MCF 10A (cell line): ENCODE results near the gene SRPRB. TPM values are rescaled to one million over a fixed set of nuclear protein-coding genes. Genes with fewer than 3 reads are reported as not detected.

Source experiments
- BruUV-seq: library from RNA; stranded (reverse); fragments of 400-500 nt; replicated peaks from 2 replicates; lab custom pipeline; 2021; lab: Mats Ljungman, UMichigan
- CTCF ChIA-PET: fragments of 300-600 bp; sonication (Branson Sonifier 250); formaldehyde crosslinking; extraction: SDS; loops from one replicate; lab custom pipeline; 2021; ENCODE audit warnings: antibody characterized with exemption, inconsistent platforms; lab: Yijun Ruan, JAX
- POLR2A ChIA-PET: fragments of 300-600, 350-650 bp; sonication (Branson Sonifier 250); formaldehyde crosslinking; extraction: SDS; loops from one replicate; lab custom pipeline; 2020; ENCODE audit warnings: antibody characterized with exemption, inconsistent platforms; lab: Yijun Ruan, JAX
- DNase-seq: peaks from one replicate; pipeline ENCODE4 v3.0.0-alpha.2; 2018; ENCODE audit not compliant: unreplicated experiment
- H3K27ac Mint-ChIP-seq: one replicate; pipeline ENCODE4 v1.8.0; 2022; ENCODE audit warnings: mild to moderate bottlenecking, low read depth, mixed read lengths; ENCODE audit not compliant: unreplicated experiment
- H3K27me3 Mint-ChIP-seq: one replicate; pipeline ENCODE4 v1.8.0; 2022; ENCODE audit warnings: mixed read lengths; ENCODE audit not compliant: insufficient read depth, unreplicated experiment
- H3K36me3 Mint-ChIP-seq: one replicate; pipeline ENCODE4 v1.8.0; 2022; ENCODE audit warnings: mild to moderate bottlenecking, moderate library complexity, mixed read lengths; ENCODE audit not compliant: insufficient read depth, unreplicated experiment
- H3K4me1 Mint-ChIP-seq: one replicate; pipeline ENCODE4 v1.8.0; 2022; ENCODE audit warnings: mixed read lengths; ENCODE audit not compliant: insufficient read depth, unreplicated experiment
- H3K4me3 Mint-ChIP-seq: one replicate; pipeline ENCODE4 v1.8.0; 2022; ENCODE audit warnings: mild to moderate bottlenecking, moderate library complexity, mixed read lengths; ENCODE audit not compliant: unreplicated experiment
- H3K9me3 Mint-ChIP-seq: one replicate; pipeline ENCODE4 v1.8.0; 2022; ENCODE audit warnings: mixed read lengths; ENCODE audit not compliant: unreplicated experiment
- CTCF ChIP-seq: fragments of 200-600 bp; IDR thresholded peaks from one replicate; pipeline ENCODE4 v1.8.0; 2022; ENCODE audit warnings: antibody characterized with exemption, mild to moderate bottlenecking; ENCODE audit not compliant: unreplicated experiment
- intact Hi-C: fragments of 100-400 bp; cut with micrococcal nuclease; formaldehyde crosslinking; loops from 2 replicates; pipeline ENCODE4 v1.14.1; 2022
- total RNA-seq: library from RNA; stranded (reverse); gene quantifications from 2 replicates; pipeline ENCODE4 v1.2.3, GENCODE V29; 2022

SRPRB gene
- total RNA-seq, 1 experiment from 2014 or later: 180 TPM

- POLR2A ChIA-PET: no interaction called here
- Mint-ChIP-seq H3K27me3 (peaks cover 39% of the 10 kb centered on the region), H3K9me3 (no peaks in the 10 kb centered on the region), H3K4me3 (no peak overlapping the region), H3K27ac (no peak overlapping the region), H3K36me3 (no peaks in the 10 kb centered on the region), H3K4me1 (no peaks in the 10 kb centered on the region)
- intact Hi-C loops: no loop called here
- CTCF ChIA-PET: no interaction called here
- no TSS peak for BruUV-seq
- no peak for DNase-seq
- TF ChIP-seq CTCF: no peak
Measured at GRCh38 chr3:133761605-133762484, 43.8 kb upstream of the SRPRB start.

DNA sequence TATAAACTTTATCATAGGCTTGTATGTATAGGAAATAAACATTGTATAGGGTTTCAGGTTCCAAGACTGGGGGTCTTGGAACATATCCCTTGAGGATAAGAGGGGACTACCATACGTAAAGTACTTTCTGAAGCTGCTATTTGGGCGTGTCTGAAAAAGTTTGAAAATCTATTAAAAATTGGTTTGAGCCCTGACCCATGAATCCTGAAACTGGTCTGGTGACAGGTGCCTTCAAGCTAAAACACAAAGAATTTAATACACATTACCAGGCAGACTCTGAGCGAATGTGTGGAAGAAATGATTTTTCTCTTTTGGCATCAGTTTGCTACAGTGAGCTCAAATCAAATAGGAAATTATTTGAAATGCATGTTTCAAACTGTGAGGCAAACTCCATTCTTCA lies 43.1 kb upstream of the SRPRB start:
- BruUV-seq: no TSS peak
- peaks cover 39% of the 10 kb centered on the region for H3K27me3 Mint-ChIP-seq
- POLR2A ChIA-PET: no interaction called here
- H3K9me3 Mint-ChIP-seq: no peaks in the 10 kb centered on the region
- H3K27ac Mint-ChIP-seq: no peak overlapping the region
- intact Hi-C loops: no loop called here
- CTCF ChIA-PET: no interaction called here
- no peak for TF ChIP-seq CTCF
- H3K36me3 Mint-ChIP-seq: no peaks in the 10 kb centered on the region
- no peaks in the 10 kb centered on the region for H3K4me1 Mint-ChIP-seq
- H3K4me3 Mint-ChIP-seq: no peak overlapping the region
- no peak for DNase-seq

DNA sequence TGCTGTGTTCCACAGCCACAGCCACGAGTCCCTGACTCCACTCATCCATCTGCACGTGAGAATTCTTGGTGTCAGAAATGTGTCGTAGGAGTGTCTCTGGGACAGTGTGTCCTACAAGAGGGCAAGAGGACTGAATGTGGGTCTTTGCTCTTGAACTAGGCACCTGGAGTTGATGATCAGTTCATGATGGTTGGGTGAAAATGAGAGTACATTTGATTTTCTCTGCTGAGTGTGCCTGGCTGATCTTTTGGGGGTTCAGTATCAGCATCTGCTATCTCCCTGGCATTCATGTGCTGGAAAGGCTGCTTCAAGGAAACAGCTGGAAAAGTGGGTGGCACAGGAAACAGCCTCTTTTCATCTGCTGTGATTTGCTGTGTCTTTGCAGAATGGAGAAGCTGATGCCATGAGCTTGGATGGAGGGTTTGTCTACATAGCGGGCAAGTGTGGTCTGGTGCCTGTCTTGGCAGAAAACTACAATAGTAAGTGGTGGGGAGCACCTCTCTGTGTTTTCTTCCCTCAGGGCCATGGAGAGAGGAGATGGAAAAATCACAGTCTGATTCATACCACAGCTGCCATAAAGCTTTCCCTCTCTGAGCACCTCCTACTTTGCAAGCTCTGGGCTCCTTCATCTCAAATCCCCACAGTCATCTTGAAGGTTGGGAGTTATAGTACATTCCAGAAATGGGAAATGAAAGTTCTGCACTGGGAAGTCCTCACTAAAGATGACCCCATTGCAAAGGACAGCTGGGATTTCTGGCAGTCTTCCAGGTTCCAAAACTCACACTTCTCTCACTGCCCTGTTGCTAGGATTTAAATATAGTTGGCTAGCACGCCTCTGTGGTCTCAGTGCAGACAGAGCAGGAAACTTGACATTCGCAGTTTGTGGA lies 41.6 kb upstream of the SRPRB start:
- no peaks in the 10 kb centered on the region for H3K36me3 Mint-ChIP-seq
- POLR2A ChIA-PET: interaction anchor here (1.0 kb wide), 1 partner anchor 8 kb away, joined by 3 read pairs; no protein-coding TSS in a partner anchor
- no TSS peak for BruUV-seq
- peaks cover 39% of the 10 kb centered on the region for H3K27me3 Mint-ChIP-seq
- TF ChIP-seq CTCF: no peak
- H3K4me1 Mint-ChIP-seq: no peaks in the 10 kb centered on the region
- no peaks in the 10 kb centered on the region for H3K9me3 Mint-ChIP-seq
- no peak for DNase-seq
- intact Hi-C loops: no loop called here
- H3K4me3 Mint-ChIP-seq: no peak overlapping the region
- no peak overlapping the region for H3K27ac Mint-ChIP-seq
- CTCF ChIA-PET: interaction anchor here (1.4 kb wide), 1 partner anchor 54 kb away, joined by 4 read pairs; no protein-coding TSS in a partner anchor

DNA sequence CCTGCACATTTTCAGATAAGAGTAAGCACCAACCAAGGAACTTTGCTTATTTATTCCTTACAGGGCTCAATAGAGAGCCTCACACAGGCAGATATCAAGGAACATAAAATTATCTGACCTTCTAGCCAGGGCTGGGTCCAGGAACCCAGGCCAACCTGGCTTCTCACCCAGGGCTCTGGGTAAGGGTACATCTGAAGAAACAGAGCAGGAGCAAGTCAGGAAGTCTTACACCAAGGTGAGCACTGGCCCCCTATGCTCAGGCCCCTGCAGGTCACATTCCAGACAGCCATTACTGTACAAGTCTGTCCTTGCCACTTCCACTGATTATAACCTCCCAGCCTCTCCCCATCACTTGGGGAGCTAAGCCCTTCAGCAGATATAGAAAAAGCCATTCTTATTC lies 40.4 kb upstream of the SRPRB start:
- POLR2A ChIA-PET: no interaction called here
- peaks cover 39% of the 10 kb centered on the region for H3K27me3 Mint-ChIP-seq
- no peak overlapping the region for H3K27ac Mint-ChIP-seq
- no peak for DNase-seq
- BruUV-seq: no TSS peak
- no peaks in the 10 kb centered on the region for H3K9me3 Mint-ChIP-seq
- H3K36me3 Mint-ChIP-seq: no peaks in the 10 kb centered on the region
- no peak overlapping the region for H3K4me3 Mint-ChIP-seq
- no peak for TF ChIP-seq CTCF
- H3K4me1 Mint-ChIP-seq: no peaks in the 10 kb centered on the region
- CTCF ChIA-PET: interaction anchor here (1.4 kb wide), 1 partner anchor 52 kb away, joined by 4 read pairs; no protein-coding TSS in a partner anchor
- intact Hi-C loops: no loop called here
